Adrenal gland (tissue), 12 donors: ENCODE data around the gene UBQLN1. TPM values are rescaled to one million over a fixed set of nuclear protein-coding genes. Genes with fewer than 3 reads are reported as not detected.

ENCODE experiments used
- DNase-seq, 7 donors: peaks; one replicate each; pipeline ENCODE4 v3.0.0-alpha.2; 2019 to 2020
- H3K27ac ChIP-seq, 5 donors: fragments of 200-600 bp; sonication (generic) in 4 of 5; 1 replicate in 3 of 5; 2 replicates in 2 of 5; pipeline versions ENCODE4 v1.5.1 to v1.8.0; 2016 to 2020; ENCODE audit warnings: mild to moderate bottlenecking in 1 of 5
- H3K27me3 ChIP-seq: fragments of 200-600 bp; 2 replicates; pipeline ENCODE4 v1.8.0; 2021
- H3K36me3 ChIP-seq, 2 donors: fragments of 200-600 bp; replicated peaks in 1 of 2; 1 replicate in 1 of 2; 2 replicates in 1 of 2; pipeline versions ENCODE4 v1.5.1 to v1.8.0; 2018 to 2022
- H3K4me1 ChIP-seq, 2 donors: fragments of 200-600 bp; replicated peaks in 1 of 2; 1 replicate in 1 of 2; 2 replicates in 1 of 2; pipeline versions ENCODE4 v1.5.1 to v1.8.0; 2018 to 2021
- H3K4me3 ChIP-seq, 4 donors: fragments of 200-600 bp; sonication (generic) in 3 of 4; one replicate each; pipeline ENCODE4 v1.5.1; 2016 to 2018
- H3K9me3 ChIP-seq, 3 donors: fragments of 200-600 bp; sonication (generic) in 1 of 3; replicated peaks in 1 of 3; 1 replicate in 2 of 3; 2 replicates in 1 of 3; pipeline versions ENCODE4 v1.5.1 to v1.8.0; 2016 to 2021
- POLR2A ChIP-seq, 2 donors: fragments of 450-650 bp; IDR thresholded peaks; one replicate each; pipeline ENCODE4 v1.6.1; 2017; ENCODE audit warnings: antibody characterized with exemption in 2 of 2, mild to moderate bottlenecking in 2 of 2, moderate library complexity in 1 of 2
- WGBS, 4 donors: extraction: QIAGEN DNeasy Blood & Tissue Kit in 2 of 4; methylation state at CpG; one replicate each; pipeline versions ENCODE4 v1.1.5 to v1.1.7; 2013 to 2017; 5-methylcytosine and 5-hydroxymethylcytosine counted together
- intact Hi-C, 2 donors: fragments of 100-400 bp; cut with DNase I; formaldehyde crosslinking; loops; one replicate each; pipeline versions ENCODE4 v1.14.1 to v1.15.0; 2022 to 2023
- polyA plus RNA-seq, 3 donors: library from polyadenylated mRNA; stranded (reverse); fragments of 200-250 nt in 2 of 3; fragments of 350-450 nt in 1 of 3; fragmentation: Illumina TruSeq in 1 of 3; extraction: RNeasy Lipid Tissue Mini Kit (QIAGEN cat#74804) in 1 of 3; gene quantifications; one replicate each; pipeline ENCODE4 v1.2.3, GENCODE V29; 2013 to 2014
- total RNA-seq, 9 donors: library from RNA; depleted of rRNA in 4 of 9; stranded (reverse); fragments of >200 nt in 4 of 9; fragments of 120-200 nt in 1 of 9; fragmentation: NEBNext Ultra II Directional in 1 of 9; extraction: Animal tissue kit (Norgen Biotek cat#: 25700) in 1 of 9; gene quantifications; one replicate each; pipeline versions ENCODE4 v1.1.0 to v1.2.4, GENCODE V29; 2013 to 2023
- TF ChIP-seq, protein P1 (sequence below), 6 experiments: fragments of 450-650 bp in 4 of 6; fragments of 200-600 bp in 2 of 6; sonication (generic) in 1 of 6; IDR thresholded peaks; 1 replicate in 5 of 6; 2 replicates in 1 of 6; pipeline versions ENCODE4 v1.5.1 to v1.8.0; 2016 to 2021; ENCODE audit warnings: antibody characterized with exemption in 6 of 6, mild to moderate bottlenecking in 2 of 6, moderate library complexity in 1 of 6
- donor health status: healthy with polysubstance abuse.
- donor health status: Bipolar disorder and iron deficiency.
- donor health status: DM: yes; HTN: yes; CAD: no.
- donor health status: DM: no; HTN: no; CAD: no.
- donor health status: DM: no; HTN: no; CAD: no.
- donor health status: DM: yes; HTN: yes; CAD: no.

UBQLN1 gene
- total and polyA plus RNA-seq, 12 donors: 23.7 to 243 (median 110) TPM

DNA sequence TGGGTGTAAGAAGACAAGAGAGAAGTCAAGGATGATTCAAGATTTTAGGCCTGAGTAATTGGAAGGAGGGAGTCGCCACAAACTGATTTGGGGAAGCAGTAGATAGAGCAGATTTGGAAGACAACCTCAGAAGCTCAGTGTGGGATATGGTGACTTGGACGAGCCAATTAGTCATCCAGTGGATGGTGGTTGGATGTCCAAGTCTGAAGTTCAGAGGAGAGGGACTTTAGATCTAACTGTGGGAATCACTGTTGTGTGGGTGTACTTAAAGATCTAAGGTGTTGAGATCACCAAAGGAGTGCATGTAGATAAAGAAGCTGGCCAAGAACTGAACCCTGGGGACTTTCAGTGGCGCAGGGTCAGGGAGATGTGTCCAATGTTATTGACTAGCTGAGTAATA, 82.6 kb downstream of the UBQLN1 start:
- Histone ChIP-seq H3K36me3 (no peaks in the 10 kb centered on the region), H3K27ac (no peak overlapping the region), H3K4me1 (peaks cover 2 to 9% of the 10 kb centered on the region in 2 donors), H3K27me3 (no peaks in the 10 kb centered on the region), H3K9me3 (no peaks in the 10 kb centered on the region), H3K4me3 (no peak overlapping the region)
- 87 to 92% (median 90%) methylated on average over 3 of the region's 3 CpGs for WGBS, 4 donors
- DNase-seq: no peak
- TF ChIP-seq, protein P1, sequence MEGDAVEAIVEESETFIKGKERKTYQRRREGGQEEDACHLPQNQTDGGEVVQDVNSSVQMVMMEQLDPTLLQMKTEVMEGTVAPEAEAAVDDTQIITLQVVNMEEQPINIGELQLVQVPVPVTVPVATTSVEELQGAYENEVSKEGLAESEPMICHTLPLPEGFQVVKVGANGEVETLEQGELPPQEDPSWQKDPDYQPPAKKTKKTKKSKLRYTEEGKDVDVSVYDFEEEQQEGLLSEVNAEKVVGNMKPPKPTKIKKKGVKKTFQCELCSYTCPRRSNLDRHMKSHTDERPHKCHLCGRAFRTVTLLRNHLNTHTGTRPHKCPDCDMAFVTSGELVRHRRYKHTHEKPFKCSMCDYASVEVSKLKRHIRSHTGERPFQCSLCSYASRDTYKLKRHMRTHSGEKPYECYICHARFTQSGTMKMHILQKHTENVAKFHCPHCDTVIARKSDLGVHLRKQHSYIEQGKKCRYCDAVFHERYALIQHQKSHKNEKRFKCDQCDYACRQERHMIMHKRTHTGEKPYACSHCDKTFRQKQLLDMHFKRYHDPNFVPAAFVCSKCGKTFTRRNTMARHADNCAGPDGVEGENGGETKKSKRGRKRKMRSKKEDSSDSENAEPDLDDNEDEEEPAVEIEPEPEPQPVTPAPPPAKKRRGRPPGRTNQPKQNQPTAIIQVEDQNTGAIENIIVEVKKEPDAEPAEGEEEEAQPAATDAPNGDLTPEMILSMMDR (IDR thresholded peaks at IDR 0.05): no peak
- TF ChIP-seq POLR2A (IDR thresholded peaks at IDR 0.05): no peak
- intact Hi-C loops: no loop called here

DNA sequence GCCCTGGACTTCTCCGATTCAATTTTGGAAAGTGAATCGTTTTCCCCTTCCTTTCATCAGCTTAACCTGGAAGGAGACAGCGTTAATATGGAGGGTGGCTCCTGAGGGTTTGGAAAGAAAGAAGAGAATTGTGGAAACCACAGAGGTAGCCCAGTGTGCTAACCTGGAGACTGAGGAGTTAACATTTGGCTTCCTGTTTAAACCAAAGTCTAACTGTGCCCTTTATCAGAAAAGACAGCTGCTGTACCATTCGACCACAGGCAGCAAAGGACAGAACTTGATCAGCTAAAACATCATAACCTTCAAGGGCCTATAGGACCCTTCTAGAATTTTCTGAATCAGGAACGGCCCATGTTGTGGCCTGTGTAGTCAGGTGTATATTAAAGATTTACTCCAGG, 84.1 kb downstream of the UBQLN1 start:
- 10 to 14% (median 12%) methylated on average over 5 of the region's 5 CpGs for WGBS, 4 donors
- no peak for DNase-seq
- Histone ChIP-seq H3K27me3 (no peaks in the 10 kb centered on the region), H3K9me3 (no peaks in the 10 kb centered on the region), H3K4me3 (peak overlapping the region in 3 of 4 donors; percentile 47 to 99 (median 89)), H3K36me3 (no peaks in the 10 kb centered on the region), H3K27ac (peak overlapping the region in 4 of 5 donors; percentile 79 to 89 (median 86)), H3K4me1 (peaks cover 2 to 9% of the 10 kb centered on the region in 2 donors)
- intact Hi-C loops: no loop called here
- TF ChIP-seq, protein P1 (IDR thresholded peaks at IDR 0.05): no peak
- no peak for TF ChIP-seq POLR2A (IDR thresholded peaks at IDR 0.05)

DNA sequence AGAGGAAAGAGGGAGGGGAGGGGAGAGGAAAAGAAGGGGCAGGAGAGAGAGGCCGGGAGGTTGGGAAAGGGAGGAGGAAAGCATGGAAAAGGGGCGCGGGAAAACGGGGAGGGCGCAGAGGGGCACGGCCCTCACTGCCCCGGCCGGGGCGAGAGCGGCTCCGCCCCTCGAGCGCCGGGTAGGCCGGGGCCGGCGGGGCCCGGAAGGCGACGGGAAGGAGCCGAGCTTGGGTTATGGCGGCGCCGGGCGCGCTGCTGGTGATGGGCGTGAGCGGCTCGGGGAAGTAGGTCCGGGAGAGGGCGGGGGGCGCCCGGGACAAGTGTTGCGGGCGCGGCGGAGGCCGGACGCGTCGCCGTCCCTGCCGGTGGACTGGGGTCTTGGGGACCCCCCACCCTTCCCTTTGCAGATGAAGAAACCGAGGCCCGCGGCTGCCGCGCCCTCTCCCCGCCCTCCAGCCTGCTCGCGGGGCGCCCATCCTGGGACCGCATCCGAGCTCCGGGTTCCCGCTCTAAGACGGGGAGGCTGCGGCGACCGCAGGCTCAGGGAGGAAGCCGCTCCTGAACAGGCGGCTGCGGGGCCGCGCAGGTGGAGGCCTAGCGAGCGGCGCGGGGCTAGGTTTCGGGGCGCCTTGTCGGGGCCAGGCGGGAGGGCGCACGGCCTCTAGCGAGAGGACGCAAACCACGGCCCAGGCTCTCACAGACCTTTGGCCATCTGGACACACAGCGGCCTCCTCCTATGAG, 84.6 kb downstream of the UBQLN1 start, which contains the start of gene IDNK:
TSS of gene IDNK (plus strand) at position 205 of the 740 bp plus-strand sequence. CDS start at position 234, 29 bp downstream.
- Histone ChIP-seq H3K27me3 (no peaks in the 10 kb centered on the region), H3K9me3 (no peaks in the 10 kb centered on the region), H3K4me1 (peaks cover 2 to 9% of the 10 kb centered on the region in 2 donors), H3K4me3 (peak within 1 kb of the TSS; percentile 47 to 99 (median 73)), H3K27ac (peak within 1 kb of the TSS in 4 of 5 donors; percentile 79 to 89 (median 86)), H3K36me3 (no peaks in the 10 kb centered on the region)
- TF ChIP-seq, protein P1 (IDR thresholded peaks at IDR 0.05): no peak
- peak; percentile 21 to 33 for TF ChIP-seq POLR2A (IDR thresholded peaks at IDR 0.05)
- WGBS, 4 donors: 0 to 1% (median 0%) methylated on average over 14 to 79 of the region's 79 CpGs
- intact Hi-C loops: no loop called here
- peak; percentile 28 to 72 (median 55) for DNase-seq

DNA sequence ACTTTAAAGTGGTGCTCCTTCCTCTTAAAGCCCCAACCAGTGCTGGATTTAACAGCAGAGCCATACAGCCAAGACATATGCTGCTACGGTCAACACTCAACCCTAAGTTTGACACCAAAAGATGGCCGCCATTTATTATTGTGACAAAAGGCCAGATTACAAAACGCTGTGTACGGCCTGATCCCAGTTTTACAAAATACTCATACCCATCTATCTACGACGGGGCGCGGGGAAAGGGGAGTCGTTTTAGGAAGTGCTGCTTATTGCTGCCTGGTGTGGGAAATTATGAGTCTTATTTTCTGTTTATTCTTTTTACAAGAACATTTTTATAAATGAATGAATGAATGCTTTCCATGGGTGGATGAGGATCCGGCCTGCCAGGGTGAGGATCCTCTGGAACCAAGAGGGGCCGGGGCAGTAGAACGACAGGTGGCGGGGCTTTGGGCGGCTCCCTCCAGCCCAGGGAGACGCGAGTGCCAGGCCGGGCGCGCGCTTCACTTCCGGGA, 85.3 kb downstream of the UBQLN1 start:
- H3K4me3 ChIP-seq: peak overlapping the region; percentile 47 to 99 (median 73)
- no peaks in the 10 kb centered on the region for H3K27me3 ChIP-seq
- TF ChIP-seq, protein P1 (IDR thresholded peaks at IDR 0.05): no peak
- TF ChIP-seq POLR2A (IDR thresholded peaks at IDR 0.05): no peak
- 8 to 13% (median 9%) methylated on average over 21 of the region's 21 CpGs for WGBS, 4 donors
- H3K27ac ChIP-seq: peak overlapping the region in 4 of 5 donors; percentile 79 to 89 (median 86)
- intact Hi-C loops: no loop called here
- no peaks in the 10 kb centered on the region for H3K9me3 ChIP-seq
- no peaks in the 10 kb centered on the region for H3K36me3 ChIP-seq
- DNase-seq: peak in 3 of 7 donors; percentile 50 to 71 (median 56)
- H3K4me1 ChIP-seq: peaks cover 2 to 9% of the 10 kb centered on the region in 2 donors
